ENCODE data around the gene BMPR1B.

DNA sequence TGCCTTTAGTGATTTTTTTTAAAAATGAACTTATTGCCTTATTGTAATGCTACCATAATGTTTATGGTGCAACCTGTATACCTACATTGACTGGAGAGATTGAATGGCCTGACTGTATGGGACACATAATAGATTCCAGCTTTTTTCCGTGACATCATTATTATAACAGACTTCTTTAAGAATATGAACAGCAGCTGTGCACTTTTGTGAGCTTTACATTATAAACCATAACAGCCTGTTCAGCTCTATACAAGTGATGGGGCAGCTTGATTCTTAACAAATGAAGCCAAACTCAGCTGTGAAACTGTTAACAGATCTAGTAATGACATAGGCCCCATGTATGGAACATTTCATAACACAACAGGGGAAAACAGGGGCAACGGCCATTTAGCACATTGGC is 187.0 kb downstream of the BMPR1B start:
- TF ChIP-seq ZNF211 (tag by site-specific recombination; IDR thresholded peaks at IDR 0.05; ENCODE audit: low read depth) (no peak), ZNF274 (IDR thresholded peaks at IDR 0.05; ENCODE audit: low read length) (no peak), ZNF274 (tag by site-specific recombination; IDR thresholded peaks at IDR 0.05; ENCODE audit: borderline replicate concordance) (no peak), ZSCAN30 (tag by site-specific recombination; IDR thresholded peaks at IDR 0.05) (no peak)
- TF ChIP-seq, protein P1, sequence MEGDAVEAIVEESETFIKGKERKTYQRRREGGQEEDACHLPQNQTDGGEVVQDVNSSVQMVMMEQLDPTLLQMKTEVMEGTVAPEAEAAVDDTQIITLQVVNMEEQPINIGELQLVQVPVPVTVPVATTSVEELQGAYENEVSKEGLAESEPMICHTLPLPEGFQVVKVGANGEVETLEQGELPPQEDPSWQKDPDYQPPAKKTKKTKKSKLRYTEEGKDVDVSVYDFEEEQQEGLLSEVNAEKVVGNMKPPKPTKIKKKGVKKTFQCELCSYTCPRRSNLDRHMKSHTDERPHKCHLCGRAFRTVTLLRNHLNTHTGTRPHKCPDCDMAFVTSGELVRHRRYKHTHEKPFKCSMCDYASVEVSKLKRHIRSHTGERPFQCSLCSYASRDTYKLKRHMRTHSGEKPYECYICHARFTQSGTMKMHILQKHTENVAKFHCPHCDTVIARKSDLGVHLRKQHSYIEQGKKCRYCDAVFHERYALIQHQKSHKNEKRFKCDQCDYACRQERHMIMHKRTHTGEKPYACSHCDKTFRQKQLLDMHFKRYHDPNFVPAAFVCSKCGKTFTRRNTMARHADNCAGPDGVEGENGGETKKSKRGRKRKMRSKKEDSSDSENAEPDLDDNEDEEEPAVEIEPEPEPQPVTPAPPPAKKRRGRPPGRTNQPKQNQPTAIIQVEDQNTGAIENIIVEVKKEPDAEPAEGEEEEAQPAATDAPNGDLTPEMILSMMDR (tag by site-specific recombination; IDR thresholded peaks at IDR 0.05) = no peak

Data from HEK293 (cell line).